Fibroblast of the aortic adventitia (primary cell): Measurements from ENCODE around the gene DPF3. TPM values are rescaled to one million over a fixed set of nuclear protein-coding genes. Genes with fewer than 3 reads are reported as not detected.

Experiments
- DNase-seq: peaks from one replicate; pipeline ENCODE4 v3.0.0-alpha.2; 2010; ENCODE audit warnings: low read depth
- H3K4me3 ChIP-seq: 2 replicates; pipeline ENCODE4 v1.5.1; 2011; ENCODE audit warnings: low read depth, mild to moderate bottlenecking, control low read depth, low read length, moderate library complexity
- total RNA-seq: library from RNA; depleted of rRNA; stranded (reverse); fragments of >200 nt; gene quantifications from 2 replicates; pipeline ENCODE4 v1.2.3, GENCODE V29; 2012; ENCODE audit warnings: low replicate concordance
- TF ChIP-seq, protein P1 (sequence below): IDR thresholded peaks from 2 replicates; pipeline ENCODE4 v1.5.1; 2011; ENCODE audit warnings: mild to moderate bottlenecking, low read length, control low read depth, inconsistent platforms; ENCODE audit not compliant: insufficient read depth

DPF3 gene
- total RNA-seq, 1 donor, result 16.3 TPM

DNA sequence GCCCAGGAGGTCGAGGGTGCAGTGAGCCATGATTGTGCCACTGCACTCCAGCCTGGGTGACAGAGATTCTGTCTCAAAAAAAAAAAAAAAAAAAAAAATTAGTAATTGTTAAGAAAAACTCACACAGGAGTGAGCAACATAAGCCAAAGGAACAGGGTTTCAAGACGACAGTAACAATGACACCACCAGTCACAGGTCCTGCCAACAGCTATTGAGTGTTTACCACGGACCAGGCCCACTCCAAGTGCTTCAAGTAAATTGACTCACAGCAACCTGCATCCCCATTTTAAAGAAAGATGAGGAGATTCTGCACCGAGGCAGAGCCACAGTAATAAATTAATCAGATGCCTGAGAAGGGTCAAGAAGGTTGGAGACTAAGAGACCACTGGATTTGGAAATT, 194.5 kb downstream of the DPF3 start:
- H3K4me3 ChIP-seq, result no peak overlapping the region
- TF ChIP-seq, protein P1, sequence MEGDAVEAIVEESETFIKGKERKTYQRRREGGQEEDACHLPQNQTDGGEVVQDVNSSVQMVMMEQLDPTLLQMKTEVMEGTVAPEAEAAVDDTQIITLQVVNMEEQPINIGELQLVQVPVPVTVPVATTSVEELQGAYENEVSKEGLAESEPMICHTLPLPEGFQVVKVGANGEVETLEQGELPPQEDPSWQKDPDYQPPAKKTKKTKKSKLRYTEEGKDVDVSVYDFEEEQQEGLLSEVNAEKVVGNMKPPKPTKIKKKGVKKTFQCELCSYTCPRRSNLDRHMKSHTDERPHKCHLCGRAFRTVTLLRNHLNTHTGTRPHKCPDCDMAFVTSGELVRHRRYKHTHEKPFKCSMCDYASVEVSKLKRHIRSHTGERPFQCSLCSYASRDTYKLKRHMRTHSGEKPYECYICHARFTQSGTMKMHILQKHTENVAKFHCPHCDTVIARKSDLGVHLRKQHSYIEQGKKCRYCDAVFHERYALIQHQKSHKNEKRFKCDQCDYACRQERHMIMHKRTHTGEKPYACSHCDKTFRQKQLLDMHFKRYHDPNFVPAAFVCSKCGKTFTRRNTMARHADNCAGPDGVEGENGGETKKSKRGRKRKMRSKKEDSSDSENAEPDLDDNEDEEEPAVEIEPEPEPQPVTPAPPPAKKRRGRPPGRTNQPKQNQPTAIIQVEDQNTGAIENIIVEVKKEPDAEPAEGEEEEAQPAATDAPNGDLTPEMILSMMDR, result no peak
- DNase-seq, result no peak

DNA sequence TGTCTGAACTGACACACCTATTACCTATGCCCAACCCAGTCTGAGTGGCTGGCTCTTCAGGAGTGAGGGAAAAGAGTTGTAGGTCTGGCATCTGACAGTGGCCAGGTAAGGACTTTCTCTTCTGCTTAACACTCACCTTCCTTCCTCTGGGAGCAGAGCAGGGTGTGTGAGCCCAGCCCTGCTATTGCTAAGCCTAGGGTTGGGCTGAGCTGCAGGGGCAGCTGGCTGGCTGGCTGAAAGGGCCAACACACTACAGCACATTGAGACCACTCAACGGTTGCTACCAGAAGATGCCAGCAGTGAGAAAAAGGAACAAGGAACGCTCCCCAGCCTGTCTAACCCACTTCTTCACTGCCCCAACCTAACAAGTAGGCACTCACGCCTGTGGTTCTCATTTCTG, 201.2 kb downstream of the DPF3 start:
- DNase-seq, result no peak
- TF ChIP-seq, protein P1, result no peak
- H3K4me3 ChIP-seq, result no peak overlapping the region

DNA sequence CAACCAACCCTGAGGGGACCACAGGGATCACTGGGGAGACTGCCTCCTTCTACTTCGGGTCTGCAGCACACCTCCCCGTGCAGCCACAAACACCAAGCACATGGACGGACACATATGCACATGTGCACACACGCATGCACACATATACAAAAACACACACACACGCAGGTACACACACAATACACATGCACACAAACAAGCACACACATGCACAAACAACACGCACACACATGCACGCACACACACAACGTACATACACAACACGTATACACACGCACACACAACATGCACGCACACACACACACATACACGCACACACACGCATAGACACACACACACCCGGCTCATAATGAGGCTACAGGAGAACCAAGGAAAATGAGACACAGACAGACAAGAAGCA, 203.6 kb downstream of the DPF3 start:
- no peak for DNase-seq
- TF ChIP-seq, protein P1, result no peak

DNA sequence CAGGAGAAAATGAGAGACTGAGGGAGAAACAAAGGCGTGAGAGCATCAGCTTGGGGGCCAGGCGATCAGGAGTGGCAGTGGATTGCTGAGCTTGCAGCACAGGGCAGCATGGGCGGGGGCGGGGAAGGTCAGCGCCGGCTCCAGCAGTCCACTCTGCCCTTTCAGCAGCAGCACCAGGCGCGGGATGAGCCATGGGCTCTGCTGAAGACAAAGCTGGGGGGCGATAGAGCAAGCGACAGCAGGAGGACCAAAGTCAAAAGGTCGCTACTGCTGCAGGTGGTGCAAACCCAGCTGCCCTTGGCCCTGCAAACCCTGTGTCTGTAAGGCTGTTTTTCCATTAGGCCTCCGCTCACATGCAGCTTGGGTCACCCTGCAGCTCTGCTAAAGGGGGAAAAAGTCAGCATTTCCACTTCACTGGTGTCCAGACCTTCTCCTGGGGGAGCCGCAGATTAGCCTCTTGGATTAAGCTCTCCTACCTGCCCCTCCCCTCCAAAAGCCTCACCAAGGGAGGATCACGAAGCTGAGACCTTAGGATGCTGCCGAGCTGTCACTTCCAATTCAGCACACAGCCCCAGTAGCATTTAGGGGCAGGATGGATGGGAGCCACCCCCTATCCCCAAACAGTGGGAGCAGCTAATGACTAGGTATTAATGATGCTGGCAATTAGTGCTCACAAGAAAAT, 204.8 kb downstream of the DPF3 start:
- TF ChIP-seq, protein P1, result no peak
- no peak for DNase-seq
- H3K4me3 ChIP-seq, result no peak overlapping the region

More for the DNA sequence above, 203.6 kb downstream of the DPF3 start:
- H3K4me3 ChIP-seq, result no peak overlapping the region

DNA sequence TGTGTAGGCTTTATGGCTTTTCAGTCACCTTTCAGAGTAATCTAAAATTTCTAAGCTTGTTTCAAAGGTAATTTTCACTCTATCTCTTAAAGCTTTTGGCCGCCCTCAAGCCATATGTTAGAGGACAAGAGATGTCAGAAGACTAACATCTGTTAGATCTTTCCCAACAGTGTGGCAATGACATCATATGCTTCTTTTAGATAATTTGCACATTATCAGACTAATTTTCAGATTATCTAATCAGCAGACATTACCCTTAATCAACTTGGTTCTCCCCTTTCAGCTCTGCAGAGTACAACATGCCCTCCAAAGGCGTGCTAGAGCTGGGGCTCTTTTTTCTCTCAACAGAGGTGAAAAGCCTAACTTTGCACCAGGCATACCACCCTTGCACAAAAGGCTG, 207.1 kb downstream of the DPF3 start:
- no peak for DNase-seq
- TF ChIP-seq, protein P1, result no peak
- no peak overlapping the region for H3K4me3 ChIP-seq

DNA sequence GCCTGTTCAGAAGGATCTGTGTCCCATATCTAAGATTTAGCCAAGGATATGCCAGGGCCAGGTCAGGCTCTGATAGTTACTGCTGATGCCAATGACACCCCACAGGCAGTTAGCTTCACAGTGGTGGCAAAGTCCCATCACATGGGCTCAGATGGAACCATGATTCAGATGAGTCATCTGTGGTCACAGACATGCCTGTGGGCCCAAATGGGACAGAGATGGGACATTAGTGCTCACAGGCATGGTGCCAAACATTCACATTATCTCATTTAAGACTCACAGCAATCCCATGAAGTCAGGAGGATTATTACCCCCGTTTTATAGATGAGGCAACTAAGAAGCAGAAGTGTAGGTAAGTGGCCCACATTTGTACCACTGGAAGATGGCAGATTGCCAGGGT, 207.8 kb downstream of the DPF3 start:
- TF ChIP-seq, protein P1, result no peak
- DNase-seq, result no peak
- no peak overlapping the region for H3K4me3 ChIP-seq

DNA sequence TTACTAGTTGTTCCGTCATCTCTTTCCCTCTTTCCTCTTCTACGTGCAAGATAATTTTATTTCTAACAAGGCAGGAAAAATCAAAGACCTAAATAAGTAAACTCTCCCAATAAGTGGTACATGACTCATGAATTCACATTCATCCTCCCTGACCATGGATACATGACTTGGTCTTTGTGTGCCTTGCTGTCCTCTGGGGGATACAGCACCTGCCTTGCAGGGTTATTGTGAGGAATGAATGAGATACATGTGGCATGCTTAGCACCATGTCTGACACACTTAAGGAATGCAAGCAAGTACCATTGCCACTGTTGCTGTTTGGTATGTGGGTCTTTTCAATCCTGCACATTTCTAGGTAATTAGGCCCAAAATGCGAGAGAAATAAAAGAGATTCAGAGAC, 208.4 kb downstream of the DPF3 start:
- TF ChIP-seq, protein P1, result no peak
- no peak for DNase-seq
- H3K4me3 ChIP-seq, result no peak overlapping the region
